HepG2 (cell line): ENCODE data around the gene ZNF318. TPM values are rescaled to one million over a fixed set of nuclear protein-coding genes. Genes with fewer than 3 reads are reported as not detected.

Source experiments
- AKAP8 ChIP-seq: sonication (generic); formaldehyde crosslinking; IDR thresholded peaks from 2 replicates; pipeline ENCODE4 v1.5.1; 2020; ENCODE audit warnings: mild to moderate bottlenecking, missing genetic modification reagents
- BORCS8-MEF2B ChIP-seq: sonication (generic); formaldehyde crosslinking; IDR thresholded peaks from 2 replicates; pipeline ENCODE4 v1.8.0; 2022; ENCODE audit warnings: mild to moderate bottlenecking, missing genetic modification reagents
- CAMTA2 ChIP-seq: sonication (generic); formaldehyde crosslinking; IDR thresholded peaks from 2 replicates; pipeline ENCODE4 v1.4.0; 2020; ENCODE audit warnings: mild to moderate bottlenecking, missing genetic modification reagents, borderline replicate concordance
- E2F5 ChIP-seq: sonication (generic); formaldehyde crosslinking; conservative IDR thresholded peaks from 2 replicates; pipeline ENCODE4 v1.4.0; 2020; ENCODE audit warnings: missing genetic modification reagents
- FOXP4 ChIP-seq: sonication (generic); formaldehyde crosslinking; IDR thresholded peaks from 2 replicates; pipeline ENCODE4 v1.4.0; 2020; ENCODE audit warnings: missing genetic modification reagents
- MAFK ChIP-seq, 2 experiments: IDR thresholded peaks in 1 of 2; conservative IDR thresholded peaks in 1 of 2; 2 replicates each; pipeline ENCODE4 v1.6.1; 2011; ENCODE audit warnings: improper control_type of control experiment in 2 of 2, low read length in 2 of 2
- RBM39 ChIP-seq: fragments of 200-400 bp; formaldehyde crosslinking; IDR thresholded peaks from one replicate; pipeline ENCODE4 v1.6.1; 2018; ENCODE audit warnings: antibody characterized with exemption, mild to moderate bottlenecking, low read depth, low read length; ENCODE audit not compliant: poor library complexity, severe bottlenecking
- RELA ChIP-seq: sonication (generic); formaldehyde crosslinking; IDR thresholded peaks from 2 replicates; pipeline ENCODE4 v1.4.0; 2020; ENCODE audit warnings: missing genetic modification reagents
- REST ChIP-seq, 2 experiments: IDR thresholded peaks; 2 replicates each; pipeline ENCODE4 v1.6.1; 2011 to 2012; ENCODE audit warnings: low read length in 2 of 2, borderline replicate concordance in 1 of 2, low read depth in 1 of 2, mild to moderate bottlenecking in 1 of 2, moderate library complexity in 1 of 2
- SMYD3 ChIP-seq: sonication (generic); formaldehyde crosslinking; IDR thresholded peaks from 2 replicates; pipeline ENCODE4 v1.8.1; 2023; ENCODE audit warnings: mild to moderate bottlenecking, missing genetic modification reagents
- TBX2 ChIP-seq: sonication (generic); formaldehyde crosslinking; IDR thresholded peaks from 2 replicates; pipeline ENCODE4 v1.5.0; 2020; ENCODE audit warnings: missing genetic modification reagents, mild to moderate bottlenecking, borderline replicate concordance
- TFAP4 ChIP-seq: sonication (generic); IDR thresholded peaks from 2 replicates; pipeline ENCODE4 v1.6.1; 2016; ENCODE audit warnings: low read depth, borderline replicate concordance
- U2AF1 ChIP-seq: fragments of 200-400 bp; formaldehyde crosslinking; optimal IDR thresholded peaks from 2 replicates; pipeline ENCODE3; 2017; ENCODE audit warnings: mild to moderate bottlenecking, low read depth, low read length
- ZFP62 ChIP-seq: sonication (generic); formaldehyde crosslinking; IDR thresholded peaks from 2 replicates; pipeline ENCODE4 v1.4.0; 2020; ENCODE audit warnings: missing genetic modification reagents
- ZNF232 ChIP-seq: sonication (generic); formaldehyde crosslinking; IDR thresholded peaks from 2 replicates; pipeline ENCODE4 v1.4.0; 2020; ENCODE audit warnings: missing genetic modification reagents, borderline replicate concordance
- ZNF274 ChIP-seq: sonication (generic); formaldehyde crosslinking; IDR thresholded peaks from 2 replicates; pipeline ENCODE4 v1.5.1; 2020; ENCODE audit warnings: mild to moderate bottlenecking, missing genetic modification reagents
- ZNF276 ChIP-seq: sonication (generic); formaldehyde crosslinking; IDR thresholded peaks from 2 replicates; pipeline ENCODE4 v1.4.0; 2020; ENCODE audit warnings: mild to moderate bottlenecking, low read depth, missing genetic modification reagents
- ZNF446 ChIP-seq: sonication (generic); formaldehyde crosslinking; IDR thresholded peaks from 2 replicates; pipeline ENCODE4 v1.5.0; 2020; ENCODE audit warnings: mild to moderate bottlenecking, missing genetic modification reagents
- ZNF569 ChIP-seq: sonication (generic); formaldehyde crosslinking; IDR thresholded peaks from 2 replicates; pipeline ENCODE4 v1.5.0; 2020; ENCODE audit warnings: mild to moderate bottlenecking, missing genetic modification reagents, moderate library complexity, borderline replicate concordance
- polyA plus RNA-seq, 8 experiments: library from polyadenylated mRNA; depleted of rRNA in 3 of 8; stranded (reverse) in 7 of 8; unstranded in 1 of 8; fragments of >200 nt; fragmentation: Illumina TruSeq in 4 of 8; extraction: Trizol in 4 of 8; gene quantifications; 2 replicates each; pipeline versions ENCODE4 v1.2.1 to v1.2.3, GENCODE V29; 2011 to 2016; ENCODE audit warnings: low read depth in 4 of 8, missing spikeins in 1 of 8, mixed read lengths in 1 of 8; ENCODE audit not compliant: insufficient read depth in 1 of 8
- total RNA-seq, 5 experiments: library from RNA; depleted of rRNA; stranded (reverse); fragments of >200 nt; fragmentation: Illumina TruSeq; extraction: Trizol; gene quantifications; 2 replicates each; pipeline ENCODE4 v1.2.3, GENCODE V29; 2016; ENCODE audit warnings: low read depth in 1 of 5

Gene ZNF318
- total and polyA plus RNA-seq, 2 of the 13 experiments (the other 11 are each of a cell fraction or from before 2014, with no cell fraction given), result 13.0 to 14.5 TPM

- peak; percentile 15; the same call in 1 of the 2 replicates for TF ChIP-seq TFAP4
- no peak for TF ChIP-seq REST (IDR thresholded peaks at IDR 0.05; ENCODE audit: borderline replicate concordance in 1 of 2, low read depth in 1 of 2, low read length in 2 of 2)
- no peak for TF ChIP-seq MAFK (conservative IDR thresholded peaks at IDR 0.05 in 1 of 2, IDR thresholded peaks at IDR 0.05 in 1 of 2; ENCODE audit: low read length in 2 of 2)
- peak; percentile 54 for TF ChIP-seq RBM39
- TF ChIP-seq FOXP4 (CRISPR knock-in tag), result no peak
- TF ChIP-seq TBX2 (CRISPR knock-in tag), result peak; percentile 68
- no peak for TF ChIP-seq ZNF232 (CRISPR knock-in tag)
- TF ChIP-seq AKAP8 (CRISPR knock-in tag), result no peak
- peak; percentile 45; the same call in 1 of the 2 replicates for TF ChIP-seq BORCS8-MEF2B (CRISPR knock-in tag)
- no peak for TF ChIP-seq RELA (CRISPR knock-in tag)
- TF ChIP-seq ZFP62 (CRISPR knock-in tag), result no peak
- no peak for TF ChIP-seq ZNF569 (CRISPR knock-in tag)
- no peak for TF ChIP-seq ZNF276 (CRISPR knock-in tag)
- TF ChIP-seq E2F5 (CRISPR knock-in tag), result peak; percentile 46; the same call in 1 of the 2 replicates
- no peak for TF ChIP-seq CAMTA2 (CRISPR knock-in tag)
- TF ChIP-seq ZNF274 (CRISPR knock-in tag), result peak; percentile 69; the same call in 1 of the 2 replicates
- no peak for TF ChIP-seq ZNF446 (CRISPR knock-in tag)
- no peak for TF ChIP-seq SMYD3 (CRISPR knock-in tag)
- TF ChIP-seq U2AF1, result no peak
Observed at GRCh38 chr6:43308101-43308989, 61.1 kb downstream of the ZNF318 start, which contains the start of gene CRIP3 (continued).
